Measurements from ENCODE around the gene OR8K5.
"Not testable (repeated sequence)": the region's sequence is repeated elsewhere in the genome, so short reads cannot be mapped to it uniquely, and the experiment has no call there.

The OR8K5 gene, protein sequence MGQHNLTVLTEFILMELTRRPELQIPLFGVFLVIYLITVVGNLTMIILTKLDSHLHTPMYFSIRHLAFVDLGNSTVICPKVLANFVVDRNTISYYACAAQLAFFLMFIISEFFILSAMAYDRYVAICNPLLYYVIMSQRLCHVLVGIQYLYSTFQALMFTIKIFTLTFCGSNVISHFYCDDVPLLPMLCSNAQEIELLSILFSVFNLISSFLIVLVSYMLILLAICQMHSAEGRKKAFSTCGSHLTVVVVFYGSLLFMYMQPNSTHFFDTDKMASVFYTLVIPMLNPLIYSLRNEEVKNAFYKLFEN

DNA sequence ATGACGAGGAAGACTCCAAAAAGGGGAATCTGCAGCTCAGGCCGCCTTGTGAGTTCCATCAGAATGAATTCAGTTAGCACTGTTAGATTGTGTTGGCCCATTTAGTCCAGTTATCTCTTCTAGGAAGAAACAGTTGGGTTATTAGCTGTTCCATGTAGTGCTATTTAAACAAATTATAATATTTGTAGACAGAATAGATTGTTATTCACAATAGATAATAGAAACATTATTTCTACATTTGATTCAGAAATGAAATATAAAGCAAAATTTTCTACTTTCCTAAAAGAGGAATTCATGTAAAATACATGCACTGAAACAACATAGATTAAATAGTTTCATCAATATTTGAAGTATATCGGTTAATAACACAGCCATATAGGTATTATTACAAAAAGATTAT is at the start of gene OR8K5:
Gene OR8K5 (minus strand): TSS at position 101 of the 400 bp plus-strand sequence. CDS start 0 bp downstream, at position 101.
- DNase-seq, result no peak

DNA sequence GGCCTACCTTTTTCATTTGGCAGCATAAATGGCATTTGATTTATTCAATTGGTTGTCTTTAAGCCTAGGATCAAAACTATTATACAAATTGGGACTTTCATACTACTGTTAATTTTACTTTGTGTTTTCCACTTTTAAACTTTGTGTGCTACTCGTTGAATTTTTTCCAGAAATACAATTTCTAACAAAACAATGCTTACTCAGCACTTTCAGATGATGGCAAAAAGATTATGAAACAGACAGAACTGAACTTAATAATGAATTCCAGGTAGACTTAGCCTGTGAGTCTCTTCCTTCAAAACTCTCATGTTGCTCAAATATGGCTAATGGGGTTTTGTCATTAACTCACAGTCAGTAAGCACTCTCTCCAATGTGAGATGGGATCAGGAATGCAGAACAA is 47.7 kb upstream of the OR8K5 start:
- DNase-seq, result no peak

DNA sequence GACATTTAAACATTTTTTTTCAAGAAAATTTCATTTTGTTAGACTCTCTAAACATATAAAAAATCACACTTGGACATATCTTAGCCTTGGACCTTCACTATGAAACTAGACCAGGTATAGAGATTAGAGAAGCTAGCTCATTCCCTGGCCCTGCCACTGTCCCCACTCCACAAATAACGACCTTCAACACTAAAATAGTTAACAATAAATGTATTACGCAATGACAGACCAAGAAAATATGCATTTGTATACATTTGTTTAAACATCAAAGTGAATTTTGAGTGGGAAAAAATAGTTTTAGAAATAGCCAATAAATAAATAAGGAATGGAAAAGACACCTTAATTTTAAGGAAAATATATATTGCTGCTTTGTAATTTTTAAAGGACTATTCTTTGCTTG is 37.2 kb upstream of the OR8K5 start:
- no peak for DNase-seq

DNA sequence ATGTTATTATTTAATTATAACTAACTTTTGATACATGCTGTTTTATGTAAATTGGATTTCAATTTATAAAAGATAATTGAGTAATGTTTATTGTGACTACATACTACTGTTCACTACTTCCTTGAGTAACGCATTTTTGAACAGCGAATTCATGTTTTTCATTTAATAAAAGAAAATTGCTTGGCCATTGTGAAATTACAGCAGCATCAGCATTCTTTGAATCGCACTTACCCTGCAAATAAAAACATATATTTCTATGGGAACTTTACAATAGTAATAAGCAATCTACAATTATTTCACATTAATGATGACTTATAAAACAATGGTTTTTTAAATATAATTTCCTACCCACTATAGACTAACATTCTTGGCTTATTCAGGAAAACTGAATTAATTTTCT is 36.6 kb upstream of the OR8K5 start:
- DNase-seq, result no peak

DNA sequence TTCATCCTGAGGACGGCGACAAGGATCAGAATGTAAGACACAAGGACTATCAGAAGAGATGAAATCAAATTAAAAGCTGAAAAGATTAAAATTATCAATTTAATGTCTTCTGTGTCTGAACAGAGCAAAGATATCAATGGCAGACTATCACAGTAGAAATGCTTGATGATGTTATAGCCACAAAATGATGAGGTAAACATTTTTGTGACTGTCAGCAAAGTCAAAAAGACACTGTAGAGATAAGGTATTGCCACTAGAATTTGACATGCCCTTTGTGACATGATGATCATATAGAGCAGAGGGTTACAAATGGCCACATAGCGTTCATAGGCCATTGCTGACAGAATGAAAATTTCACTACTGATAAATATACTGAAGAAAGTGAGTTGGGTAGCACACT is 28.5 kb upstream of the OR8K5 start:
- no peak for DNase-seq

DNA sequence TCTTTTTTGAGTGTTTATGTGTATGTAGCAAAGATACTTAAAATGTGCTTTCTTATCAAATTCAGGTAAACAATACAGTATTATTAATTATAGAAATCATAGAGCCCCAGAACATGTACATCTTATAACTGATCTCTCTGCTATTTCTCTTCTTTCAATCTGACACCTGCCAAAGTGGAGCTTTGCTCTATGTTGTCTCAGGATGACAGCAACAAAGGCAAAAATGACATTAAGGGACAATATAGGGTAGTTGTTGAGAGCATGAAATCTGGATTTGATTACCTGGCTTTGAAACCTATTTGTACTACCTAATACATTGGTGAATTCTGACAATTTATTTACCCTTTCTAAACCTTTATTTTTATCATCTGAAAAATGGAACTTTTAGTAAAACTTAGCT is 23.3 kb upstream of the OR8K5 start:
- no peak for DNase-seq

DNA sequence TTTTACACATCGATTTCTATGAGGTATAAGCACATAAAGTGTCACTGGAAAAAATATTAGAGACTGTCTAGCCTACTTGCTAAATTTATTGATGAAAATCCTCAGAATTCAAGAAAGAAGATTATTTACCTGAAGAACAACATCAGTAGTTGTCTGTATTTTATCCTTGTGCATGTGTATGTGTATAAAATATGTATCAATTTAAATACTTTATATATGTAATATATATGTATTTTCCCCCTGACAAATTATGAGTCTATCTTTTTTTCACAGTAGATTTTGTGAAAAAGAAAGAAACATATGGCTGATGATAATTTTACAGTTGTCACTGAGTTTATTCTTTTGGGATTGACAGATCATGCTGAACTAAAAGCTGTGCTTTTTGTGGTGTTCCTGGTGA is 16.2 kb upstream of the OR8K5 start, which contains the start of gene OR5J2:
Gene OR5J2 (plus strand): TSS at position 301 of the 400 bp plus-strand sequence. CDS start 0 bp downstream, at position 301.
- no peak for DNase-seq

DNA sequence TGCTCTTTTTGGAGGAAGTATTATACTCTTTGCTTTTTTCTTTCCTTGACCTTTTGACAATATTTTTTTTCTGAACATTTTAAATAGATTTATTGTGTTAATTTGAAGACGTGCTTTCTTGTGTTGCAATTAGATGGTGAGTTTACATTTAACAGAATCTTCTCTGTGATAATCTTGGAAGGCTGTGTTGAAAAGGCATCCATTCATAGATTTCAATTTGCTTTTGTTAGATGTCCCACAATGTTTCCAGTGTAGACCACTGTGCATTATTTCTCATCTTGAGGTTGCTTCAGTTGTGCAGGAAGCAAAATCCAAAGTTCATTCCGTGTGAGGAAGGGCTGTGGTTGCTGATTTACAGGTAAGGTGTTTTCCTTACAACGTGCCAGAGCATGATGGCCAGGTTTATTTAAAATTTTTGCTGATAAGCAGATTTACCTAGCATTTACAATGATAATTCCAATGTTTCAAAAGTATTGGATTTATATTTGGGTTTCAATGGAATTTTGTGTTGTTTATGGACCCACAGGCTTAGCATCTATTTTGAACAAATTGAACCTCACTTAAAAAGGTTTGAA is 12.2 kb upstream of the OR8K5 start:
- DNase-seq, result no peak

DNA sequence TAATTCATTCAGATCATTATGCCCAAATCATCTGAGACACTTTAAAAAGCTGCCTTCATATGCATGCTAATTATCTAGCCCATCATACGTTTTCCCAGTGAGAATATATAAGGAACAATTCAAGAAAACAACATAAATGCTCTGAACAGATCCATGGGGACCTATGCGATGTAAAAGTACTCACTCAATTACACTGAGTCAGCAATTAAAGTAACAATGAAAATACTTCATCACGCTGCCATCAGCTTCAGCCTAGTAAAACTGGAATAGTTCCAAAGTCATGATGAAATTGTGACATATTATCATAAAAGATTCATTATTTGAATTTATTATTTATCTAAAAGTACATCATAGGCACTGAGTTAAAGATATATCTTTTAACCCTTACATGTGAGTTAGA is 3.7 kb upstream of the OR8K5 start:
- no peak for DNase-seq

DNA sequence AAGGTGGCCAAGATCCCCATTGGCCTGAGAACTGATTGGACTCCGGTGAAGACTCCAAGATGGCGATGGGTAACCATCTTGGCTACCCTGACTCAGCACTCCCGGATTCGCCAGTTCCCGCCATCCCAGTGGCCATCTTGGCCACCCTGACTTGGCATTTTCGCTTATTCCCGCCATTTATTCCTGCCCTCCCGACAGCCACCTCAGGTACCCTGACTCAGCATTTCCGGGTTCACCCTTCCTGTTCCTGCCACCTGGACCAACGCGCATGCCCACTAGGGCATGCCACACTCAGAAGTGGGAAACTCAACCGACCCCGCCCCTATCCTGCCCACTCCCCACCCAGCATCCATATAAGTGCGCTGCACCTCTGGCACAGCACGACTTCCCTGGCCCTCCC is 7.8 kb downstream of the OR8K5 start:
- no peak for DNase-seq

DNA sequence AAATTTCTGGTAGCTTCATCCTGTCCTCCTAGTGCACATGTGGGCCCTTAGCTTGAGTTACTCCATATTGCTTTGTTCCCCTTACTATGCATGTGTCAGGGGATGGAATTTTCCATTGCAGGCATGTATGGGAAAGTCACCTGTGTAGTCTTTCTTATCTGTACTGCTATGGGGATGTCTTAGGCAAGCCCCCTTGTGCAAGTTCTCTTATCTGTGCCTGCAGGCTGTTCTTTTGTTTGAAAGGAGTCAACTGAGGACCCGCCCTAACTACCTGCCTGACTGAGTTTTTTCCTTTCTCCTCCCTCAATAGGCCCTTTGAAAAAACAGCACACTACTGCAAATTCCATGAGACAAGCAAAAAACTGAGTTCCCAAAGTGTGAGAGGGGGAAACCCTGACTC is 8.7 kb downstream of the OR8K5 start:
- no peak for DNase-seq

DNA sequence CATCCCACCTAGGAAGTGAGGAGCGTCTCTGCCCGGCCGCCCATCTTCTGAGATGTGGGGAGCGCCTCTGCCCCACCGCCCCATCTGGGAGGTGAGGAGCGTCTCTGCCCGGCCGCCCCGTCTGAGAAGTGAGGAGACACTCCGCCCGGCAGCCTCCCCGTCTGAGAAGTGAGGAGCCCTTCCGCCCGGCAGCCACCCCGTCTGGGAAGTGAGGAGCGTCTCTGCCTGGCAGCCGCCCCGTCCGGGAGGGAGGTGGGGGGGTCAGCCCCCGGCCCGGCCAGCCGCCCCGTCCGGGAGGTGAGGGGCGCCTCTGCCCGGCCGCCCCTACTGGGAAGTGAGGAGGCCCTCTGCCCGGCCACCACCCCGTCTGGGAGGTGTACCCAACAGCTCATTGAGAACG is 16.4 kb downstream of the OR8K5 start:
- DNase-seq, result not testable (repeated sequence)

DNA sequence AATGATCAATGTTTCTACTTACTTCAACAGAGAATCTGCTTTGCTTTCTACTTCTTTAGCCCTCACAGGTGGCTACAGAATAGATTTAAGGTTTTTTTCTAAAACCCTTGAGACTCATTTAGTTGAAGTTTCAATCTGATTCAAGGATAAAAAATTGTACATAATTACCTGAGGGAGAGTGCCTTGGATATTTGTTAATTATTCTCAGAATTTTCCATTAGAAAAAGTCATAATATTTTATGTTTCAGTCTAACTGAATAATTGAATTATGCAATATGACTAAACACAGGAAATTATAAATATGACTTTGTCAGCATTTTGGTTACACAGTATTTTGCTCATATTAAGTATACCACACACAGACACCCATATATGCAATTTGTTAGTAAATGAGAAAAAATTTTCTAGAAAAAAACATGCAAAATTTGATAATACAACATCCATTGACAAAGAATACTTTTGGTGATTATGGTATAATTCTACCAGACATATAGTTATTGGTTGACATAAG is 19.9 kb downstream of the OR8K5 start, which contains the start of gene OR8J3:
Gene OR8J3 (minus strand): TSS at position 51 of the 511 bp plus-strand sequence. CDS start 2,483 bp downstream, outside the sequence.
- no peak for DNase-seq

DNA sequence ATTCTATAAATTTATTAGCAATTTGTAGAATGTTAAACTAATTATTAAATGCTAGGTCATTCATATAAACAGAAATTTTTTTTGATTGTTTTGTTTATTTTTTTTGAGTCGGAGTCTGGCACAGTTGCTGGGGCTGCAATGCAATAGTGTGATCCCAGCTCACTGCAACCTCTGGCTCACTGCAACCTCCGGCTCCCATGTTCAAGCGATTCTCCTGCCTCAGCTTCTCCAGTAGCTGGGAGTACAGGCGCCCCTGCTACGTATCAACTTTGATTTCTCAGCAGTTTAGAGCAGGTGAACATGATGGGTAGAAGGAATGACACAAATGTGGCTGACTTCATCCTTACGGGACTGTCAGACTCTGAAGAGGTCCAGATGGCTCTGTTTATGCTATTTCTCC is 38.0 kb downstream of the OR8K5 start, which contains the start of gene OR8H3:
Gene OR8H3 (plus strand): TSS at position 301 of the 400 bp plus-strand sequence. CDS start 0 bp downstream, at position 301.
- no peak for DNase-seq
